Testis (tissue), 2 donors: Measurements from ENCODE around the gene TRIO.

ENCODE experiments used
- CTCF ChIP-seq, 3 experiments: fragments of 450-650 bp in 2 of 3; fragments of 200-600 bp in 1 of 3; sonication (generic) in 1 of 3; IDR thresholded peaks; one replicate each; pipeline ENCODE4 v1.5.1; 2016 to 2019; ENCODE audit warnings: antibody characterized with exemption in 3 of 3, mild to moderate bottlenecking in 2 of 3, moderate library complexity in 1 of 3
- POLR2A ChIP-seq: fragments of 450-650 bp; IDR thresholded peaks from one replicate; pipeline ENCODE4 v1.6.1; 2017; ENCODE audit warnings: antibody characterized with exemption, mild to moderate bottlenecking, moderate library complexity

- TF ChIP-seq CTCF (IDR thresholded peaks at IDR 0.05) (no peak), POLR2A (no peak)
Observed at GRCh38 chr5:14199902-14200301, 56.8 kb downstream of the TRIO start.
